Ishikawa (cell line): ENCODE results near the gene NECTIN2.

Experiments used
- CEBPB ChIP-seq: IDR thresholded peaks from 2 replicates; pipeline ENCODE4 v1.6.1; 2012
- EP300 ChIP-seq: IDR thresholded peaks from 2 replicates; pipeline ENCODE4 v1.6.1; 2012; ENCODE audit warnings: borderline replicate concordance
- MAX ChIP-seq: IDR thresholded peaks from 2 replicates; pipeline ENCODE4 v1.6.1; 2012
- RAD21 ChIP-seq: IDR thresholded peaks from 2 replicates; pipeline ENCODE4 v1.6.1; 2012; ENCODE audit warnings: low read depth
- REST ChIP-seq: IDR thresholded peaks from 2 replicates; pipeline ENCODE4 v1.6.1; 2012; ENCODE audit warnings: low read depth, mild to moderate bottlenecking
- TAF1 ChIP-seq: IDR thresholded peaks from 2 replicates; pipeline ENCODE4 v1.6.1; 2012; ENCODE audit warnings: low read depth, mild to moderate bottlenecking
- TCF12 ChIP-seq: IDR thresholded peaks from 2 replicates; pipeline ENCODE4 v1.6.1; 2012; ENCODE audit warnings: low read depth
- ZBTB7A ChIP-seq: IDR thresholded peaks from 2 replicates; pipeline ENCODE4 v1.6.1; 2012; ENCODE audit warnings: low read depth

GRCh38 chr19:44912854-44913253 is 66.8 kb downstream of the NECTIN2 start:
- TF ChIP-seq CEBPB (no peak), RAD21 (no peak), TCF12 (no peak), TAF1 (no peak), EP300 (no peak), ZBTB7A (no peak), REST (no peak), MAX (no peak)
